Activated T-helper 9 cell treated with anti-CD3 and anti-CD28 coated beads, Interleukin-2, amount 50 U/mL, for 16 hours (primary cell): ENCODE data around the gene FOXK1.
"Not testable (repeated sequence)": the region's sequence is repeated elsewhere in the genome, so short reads cannot be mapped to it uniquely, and the experiment has no call there.

ENCODE experiments used
- DNase-seq: peaks from one replicate; pipeline ENCODE4 v3.0.0-alpha.2; 2020; ENCODE audit warnings: low read depth

FOXK1 gene

DNA sequence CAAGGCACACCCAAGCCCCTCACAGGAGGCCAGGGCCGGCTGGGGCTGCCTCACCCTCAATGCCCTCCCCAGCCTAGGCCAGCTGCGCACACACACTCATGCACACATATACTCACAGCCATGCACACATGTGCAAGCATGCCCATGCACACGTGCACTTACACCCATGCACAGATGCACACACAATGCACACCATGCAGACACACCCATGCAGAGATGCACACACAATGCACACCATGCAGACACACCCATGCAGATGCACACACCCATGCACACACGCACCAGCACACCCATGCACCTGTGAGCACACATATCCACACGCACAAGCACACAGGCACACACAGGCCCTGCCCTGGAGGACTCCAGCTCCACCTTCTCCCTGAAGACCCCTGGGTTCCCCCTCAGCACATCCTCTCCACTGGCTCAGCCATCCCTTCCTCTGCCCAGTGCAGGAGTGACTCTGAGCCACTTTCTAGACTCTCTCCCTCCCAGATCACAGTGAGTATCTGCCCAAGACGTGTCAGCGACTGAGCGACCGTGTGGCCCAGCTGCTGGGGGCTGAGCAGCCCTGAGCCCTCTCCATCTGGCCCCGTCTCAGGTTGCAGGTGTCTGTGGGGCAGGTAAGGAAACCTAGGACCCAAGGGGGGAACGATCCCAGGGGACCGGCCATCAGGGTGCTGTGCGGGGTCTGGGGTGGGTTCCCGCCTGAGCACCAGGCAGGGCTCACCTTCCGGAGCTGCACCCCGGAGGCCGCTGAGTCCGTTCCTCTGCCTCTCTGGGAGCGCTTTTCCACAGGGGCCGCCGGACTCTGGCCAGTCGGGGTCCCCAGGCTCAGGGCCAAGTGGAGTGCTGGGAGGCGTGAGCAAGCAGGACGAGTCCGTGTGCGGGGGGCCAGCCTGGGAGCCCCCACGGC, 119.1 kb downstream of the FOXK1 start:
- DNase-seq, result no peak

DNA sequence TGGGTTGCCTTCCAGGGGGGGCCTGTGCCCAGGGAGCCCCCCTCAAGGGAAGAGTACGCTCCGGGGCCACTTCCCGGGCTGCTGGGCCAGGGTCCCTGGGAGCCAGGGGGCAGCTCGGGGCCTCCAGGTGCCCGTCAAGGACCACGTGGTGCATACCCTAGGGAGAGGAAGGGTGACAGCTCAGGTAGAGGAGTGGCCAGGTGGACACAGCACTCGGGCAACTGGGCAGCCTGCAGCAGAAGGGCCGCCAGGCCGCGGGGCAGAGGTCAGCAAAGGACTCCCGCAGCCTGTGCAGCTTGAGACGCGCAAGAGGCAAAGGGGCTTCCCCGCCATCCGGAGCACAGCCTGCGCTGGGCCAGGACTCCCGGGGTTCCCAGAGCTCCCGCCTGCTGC, 119.7 kb downstream of the FOXK1 start:
- DNase-seq, result no peak

DNA sequence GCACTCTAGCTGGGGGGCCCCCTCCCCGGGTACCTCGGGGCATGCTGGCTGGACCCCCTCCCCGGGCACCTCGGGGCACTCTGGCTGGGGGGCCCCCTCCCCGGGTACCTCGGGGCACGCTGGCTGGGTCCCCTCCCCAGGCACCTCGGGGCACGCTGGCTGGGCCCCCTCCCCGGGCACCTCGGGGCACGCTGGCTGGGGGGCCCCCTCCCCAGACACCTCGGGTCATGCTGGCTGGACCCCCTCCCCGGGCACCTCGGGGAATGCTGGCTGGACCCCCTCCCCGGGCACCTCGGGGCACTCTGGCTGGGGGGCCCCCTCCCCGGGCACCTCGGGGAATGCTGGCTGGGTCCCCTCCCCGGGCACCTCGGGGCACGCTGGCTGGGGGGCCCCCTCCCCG, 120.5 kb downstream of the FOXK1 start:
- DNase-seq, result not testable (repeated sequence)

DNA sequence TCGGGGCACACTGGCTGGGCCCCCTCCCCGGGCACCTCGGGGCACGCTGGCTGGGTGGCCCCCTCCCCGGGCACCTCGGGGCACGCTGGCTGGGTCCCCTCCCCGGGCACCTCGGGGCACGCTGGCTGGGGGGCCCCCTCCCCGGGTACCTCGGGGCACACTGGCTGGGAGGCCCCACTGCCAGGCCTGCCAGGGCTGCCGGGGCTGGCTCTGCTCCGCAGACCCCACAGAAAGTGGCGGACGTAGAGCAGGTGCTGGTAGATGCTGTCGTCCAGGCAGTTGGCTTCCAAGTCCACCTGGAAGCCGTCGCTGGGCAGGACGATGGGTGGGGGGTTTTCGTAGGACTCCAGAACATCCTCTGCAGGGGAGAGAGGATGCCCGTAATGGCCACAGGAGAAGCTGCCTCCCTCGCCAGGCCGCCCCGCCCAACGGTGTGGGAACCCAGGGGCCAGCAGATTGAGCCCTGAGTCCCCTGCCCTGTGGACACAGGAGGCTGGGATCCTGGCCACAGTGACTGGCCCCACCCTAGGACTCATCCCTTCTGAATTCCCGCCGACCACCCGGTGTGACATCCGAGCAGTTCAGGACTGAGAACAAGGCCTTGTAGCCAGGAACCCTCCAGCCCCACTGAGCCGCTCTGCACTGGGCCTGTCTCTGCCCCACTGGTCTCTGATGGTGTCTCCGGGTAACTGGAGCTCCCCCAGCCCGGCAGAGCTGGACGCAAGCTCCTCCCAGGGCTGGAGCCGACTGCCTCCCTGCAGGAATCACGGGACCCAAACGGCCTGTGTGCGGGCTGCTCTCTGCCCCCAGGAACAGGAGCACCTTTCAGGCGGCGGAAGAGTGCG, 121.5 kb downstream of the FOXK1 start:
- DNase-seq, result no peak

DNA sequence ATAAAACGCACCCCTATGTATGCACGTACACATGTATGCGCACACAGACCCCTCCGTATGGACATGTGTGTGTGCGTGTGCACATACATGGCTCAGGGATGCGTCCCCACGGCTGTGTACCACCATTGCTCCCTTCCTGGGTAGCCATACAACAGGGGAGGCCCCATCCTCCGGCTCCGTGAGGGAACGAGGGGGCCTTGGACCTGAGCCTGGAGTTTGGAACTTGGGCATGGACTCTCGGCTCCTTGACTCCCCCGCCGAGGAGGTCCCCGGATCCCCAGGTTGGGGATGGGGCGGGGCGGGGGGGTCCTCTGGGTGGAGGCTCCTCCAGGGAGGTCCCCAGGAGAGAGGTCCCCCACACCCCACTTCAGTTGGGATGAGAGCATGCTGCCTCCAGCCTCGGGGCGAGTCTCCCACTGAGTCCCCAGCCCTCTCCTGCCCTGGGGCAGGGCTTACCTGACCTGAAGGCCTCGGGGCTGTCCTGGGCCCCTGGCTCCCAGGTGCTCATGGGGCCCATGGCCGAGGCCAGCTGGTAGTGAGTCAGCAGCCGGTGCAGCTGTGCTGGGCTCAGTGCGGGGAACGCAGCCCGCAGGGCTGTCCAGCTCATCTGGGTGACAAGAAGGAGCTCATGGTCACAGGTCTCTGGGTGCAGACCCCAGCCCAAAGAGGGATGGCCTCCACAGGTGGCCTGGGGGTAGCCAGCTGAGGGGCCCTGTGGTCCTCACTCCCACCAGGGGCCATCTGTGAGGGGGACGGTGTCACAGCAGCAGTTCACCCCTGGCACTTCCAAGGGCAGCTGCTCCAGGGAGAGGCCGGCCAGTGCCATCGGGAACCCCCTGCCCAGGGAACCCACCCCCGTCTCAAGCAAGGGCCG, 123.3 kb downstream of the FOXK1 start:
- DNase-seq, result no peak

DNA sequence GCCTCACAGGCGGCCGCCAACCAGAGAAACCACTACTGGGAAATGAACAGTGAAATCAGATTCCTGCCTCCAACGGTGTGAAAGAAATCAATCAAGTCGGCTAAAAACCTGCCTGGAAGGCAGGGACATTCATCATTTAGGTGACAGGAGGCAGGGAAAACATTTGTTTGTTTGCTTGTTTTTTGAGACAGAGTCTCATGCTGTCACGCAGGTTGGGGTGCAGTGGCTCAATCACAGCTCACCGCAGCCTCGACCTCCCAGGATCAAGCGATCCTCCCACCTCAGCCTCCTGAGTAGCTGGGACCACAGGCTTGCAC, 123.8 kb downstream of the FOXK1 start:
- DNase-seq, result no peak

DNA sequence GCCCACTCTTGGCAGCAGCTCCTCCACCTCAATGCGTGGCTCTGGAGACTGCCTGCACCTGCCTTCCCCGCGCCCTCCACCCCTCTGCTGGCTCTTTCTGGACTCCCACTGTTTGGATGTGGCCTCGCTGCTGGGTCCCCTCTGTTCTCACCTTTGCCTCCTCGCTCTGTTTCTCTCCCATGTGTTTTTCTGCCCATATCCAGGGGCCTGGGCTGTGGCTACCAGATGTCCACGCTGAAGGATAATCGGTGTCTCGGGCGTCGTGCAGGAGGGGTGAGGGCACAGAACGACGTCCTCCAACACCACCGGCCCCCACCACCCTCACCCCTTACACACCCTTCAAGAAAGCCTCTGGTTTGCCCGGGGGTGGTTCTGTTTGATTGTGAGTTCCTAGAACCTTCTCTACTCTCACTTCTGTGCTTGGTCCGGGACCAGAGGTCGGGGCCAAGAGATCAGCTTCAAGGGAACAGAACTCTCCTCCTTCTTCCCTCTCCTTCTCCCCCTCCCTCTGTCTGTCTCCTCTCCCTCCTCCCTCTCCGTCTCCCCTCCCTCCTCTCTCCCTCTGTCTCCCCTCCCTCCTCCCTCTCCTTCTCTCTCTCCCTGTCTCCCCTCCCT, 125.0 kb downstream of the FOXK1 start:
- DNase-seq, result no peak

DNA sequence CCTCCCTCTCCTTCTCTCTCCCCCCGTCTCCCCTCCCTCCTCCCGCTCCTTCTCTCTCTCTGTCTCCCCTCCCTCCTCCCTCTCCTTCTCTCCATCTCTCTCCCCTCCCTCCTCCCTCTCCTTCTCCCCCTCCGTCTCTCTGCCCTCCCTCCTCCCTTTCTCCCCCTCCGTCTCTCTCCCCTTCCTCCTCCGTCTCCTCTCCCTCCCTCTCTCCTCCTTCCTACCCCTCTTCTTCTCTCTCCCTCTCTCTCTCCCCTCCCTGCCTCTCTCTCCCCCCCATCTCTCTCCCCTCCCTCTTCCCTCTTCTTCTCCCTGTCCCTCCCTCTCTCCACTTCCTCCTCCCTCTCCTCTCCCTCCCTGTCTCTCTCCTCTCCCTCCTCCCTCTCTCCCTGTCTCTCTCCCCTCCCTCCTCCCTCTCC, 125.5 kb downstream of the FOXK1 start:
- no peak for DNase-seq

DNA sequence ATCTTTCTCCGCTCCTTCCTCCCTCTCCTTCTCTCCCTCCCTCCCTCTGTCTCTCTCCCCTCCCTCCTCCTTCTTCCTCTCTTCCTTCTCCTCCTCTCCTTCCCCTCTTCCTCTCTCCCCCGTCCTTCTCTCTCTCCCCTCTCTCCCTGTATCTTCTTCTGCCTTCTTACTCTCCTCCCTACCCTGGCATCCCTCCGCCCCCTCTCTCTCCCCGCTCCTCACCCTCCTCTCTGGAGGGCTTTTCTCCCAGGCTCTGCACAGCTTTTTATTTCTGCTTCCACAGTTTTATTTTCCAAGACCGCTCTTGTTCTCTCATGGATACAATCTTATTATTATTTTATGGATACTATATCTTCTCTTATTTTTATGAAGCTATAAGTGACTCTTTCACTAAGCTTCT, 125.9 kb downstream of the FOXK1 start:
- no peak for DNase-seq

DNA sequence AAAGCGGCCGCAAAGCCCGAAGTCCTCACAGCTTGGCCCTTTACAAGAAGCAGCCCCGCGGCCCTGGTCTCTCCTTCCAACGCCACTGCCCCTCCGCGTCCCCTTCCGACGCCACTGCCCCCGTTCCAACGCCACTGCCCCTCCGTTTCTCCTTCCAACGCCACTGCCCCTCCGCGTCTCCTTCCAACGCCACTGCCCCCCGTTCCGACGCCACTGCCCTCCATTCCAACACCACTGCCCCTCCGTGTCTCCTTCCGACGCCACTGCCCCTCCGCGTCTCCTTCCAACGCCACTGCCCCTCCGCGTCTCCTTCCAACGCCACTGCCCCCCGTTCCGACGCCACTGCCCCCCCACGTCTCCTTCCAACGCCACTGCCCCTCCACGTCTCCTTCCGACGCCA, 126.5 kb downstream of the FOXK1 start:
- no peak for DNase-seq

DNA sequence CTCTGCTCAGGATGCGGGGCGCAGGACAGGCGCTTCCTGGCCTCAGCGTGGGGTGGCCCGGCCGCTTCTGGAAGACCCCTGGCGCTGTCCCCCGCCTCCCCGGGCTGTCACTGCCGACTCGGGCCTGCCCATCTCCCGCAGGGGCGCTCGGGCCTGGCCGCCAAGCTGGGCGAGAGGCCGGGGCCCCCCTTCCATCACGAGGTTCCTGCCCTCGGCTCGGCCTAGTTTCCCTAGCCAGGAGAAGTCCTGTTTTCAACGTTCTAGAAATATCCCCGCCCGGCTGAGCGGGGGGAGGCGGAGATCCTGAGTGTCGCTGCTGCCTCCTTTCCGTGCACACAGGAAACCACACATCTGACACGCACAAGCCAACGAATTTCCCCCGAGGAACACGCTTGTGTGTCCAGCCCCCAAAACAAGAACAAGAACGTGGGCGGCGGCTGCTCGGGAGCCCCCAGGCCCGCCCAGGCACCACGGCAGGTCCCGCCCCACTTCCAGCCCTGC, 127.0 kb downstream of the FOXK1 start:
- DNase-seq, result no peak

DNA sequence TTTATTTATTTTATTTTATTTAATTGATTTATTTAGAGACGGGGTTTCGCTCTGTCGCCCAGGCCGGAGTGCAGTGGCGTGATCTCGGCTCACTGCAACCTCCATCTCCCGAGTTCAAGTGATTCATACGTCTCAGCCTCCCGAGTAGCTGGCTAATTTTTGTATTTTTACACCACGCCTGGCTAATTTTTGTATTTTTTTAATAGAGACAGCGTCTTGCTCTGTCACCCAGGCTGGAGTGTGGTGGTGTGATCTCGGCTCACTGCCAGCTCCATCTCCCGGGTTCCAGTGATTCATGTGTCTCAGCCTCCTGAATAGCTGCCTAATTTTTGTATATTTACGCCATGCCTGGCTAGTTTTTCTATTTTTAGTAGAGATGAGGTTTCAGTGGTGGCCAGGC, 127.6 kb downstream of the FOXK1 start:
- DNase-seq, result no peak

DNA sequence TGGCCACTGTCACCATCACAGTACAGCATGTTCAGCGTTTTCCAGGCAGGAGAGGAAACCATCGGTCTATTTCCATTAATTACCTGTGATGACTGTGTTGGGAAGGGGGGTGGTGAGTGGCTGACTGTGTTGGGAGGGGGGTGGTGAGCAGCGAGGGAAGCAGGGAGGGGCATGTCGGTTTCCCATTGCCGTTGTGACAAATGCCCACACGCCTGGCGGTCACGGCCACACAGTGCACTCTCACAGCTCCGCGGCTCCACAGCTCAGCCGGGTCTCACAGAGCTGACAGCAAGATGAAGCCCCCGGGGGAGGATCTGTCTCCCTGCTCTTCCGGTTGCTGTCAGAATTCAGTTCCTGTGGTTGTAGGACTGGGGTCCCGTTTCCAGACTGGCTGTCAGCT, 132.3 kb downstream of the FOXK1 start:
- DNase-seq, result no peak

DNA sequence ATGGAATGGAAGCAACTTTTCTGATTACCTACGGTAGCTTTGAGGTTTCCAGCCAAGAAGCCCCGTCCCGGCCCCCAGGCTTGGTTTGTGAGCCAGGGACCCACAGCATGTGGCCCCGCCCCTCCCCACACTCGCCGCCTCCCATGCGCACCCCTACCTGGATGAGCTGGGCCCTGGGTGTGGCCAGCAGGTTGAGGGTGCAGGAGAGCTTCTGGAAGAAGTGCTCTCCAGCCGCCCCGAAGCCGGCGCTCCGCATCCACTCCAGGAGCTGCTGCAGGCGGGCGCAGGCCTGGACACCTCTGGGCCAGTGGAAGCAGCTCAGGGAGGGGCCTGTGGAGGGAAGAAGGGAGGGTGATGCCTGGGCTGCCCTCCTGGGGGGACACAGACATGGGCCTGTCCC, 133.0 kb downstream of the FOXK1 start:
- DNase-seq, result no peak

DNA sequence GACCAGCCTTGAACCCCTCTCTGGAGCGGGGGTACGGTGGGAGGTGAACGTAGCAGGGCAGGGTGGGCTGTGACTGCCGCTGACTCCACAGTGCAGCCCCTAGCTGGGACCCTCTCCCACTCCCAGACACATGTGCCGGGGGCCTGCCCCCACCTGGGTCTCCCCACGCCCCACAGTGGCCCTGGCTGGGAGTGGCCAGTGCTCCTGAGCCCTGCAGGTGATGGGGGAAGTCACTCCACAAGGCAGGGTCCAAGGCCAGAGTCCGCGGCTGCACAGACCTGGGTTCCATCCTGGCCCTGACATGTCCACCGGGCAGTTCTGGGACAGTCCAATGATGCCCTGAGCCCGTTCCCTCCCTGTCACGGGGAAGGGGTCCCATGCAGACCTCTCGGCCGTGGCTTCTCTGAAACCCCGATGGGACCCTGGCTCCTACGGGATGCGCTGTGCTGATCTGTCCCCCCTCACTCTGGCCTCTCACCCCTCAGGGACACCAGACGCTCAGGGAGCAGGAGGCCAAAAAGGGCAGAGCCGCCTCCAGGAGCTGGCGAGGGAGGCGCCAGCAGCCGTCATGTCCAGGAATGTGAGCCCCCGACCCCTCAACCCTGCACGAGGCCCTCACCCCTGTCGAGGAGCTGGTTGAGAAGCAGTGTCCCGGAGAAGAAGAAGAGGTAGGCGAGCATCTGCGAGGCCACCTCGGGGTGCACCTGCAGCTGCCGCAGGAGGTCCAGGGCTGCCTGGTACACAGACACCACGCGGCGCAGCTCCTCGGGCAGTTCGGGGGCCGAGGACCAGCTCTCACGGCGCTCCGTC, 133.7 kb downstream of the FOXK1 start:
- DNase-seq, result no peak

DNA sequence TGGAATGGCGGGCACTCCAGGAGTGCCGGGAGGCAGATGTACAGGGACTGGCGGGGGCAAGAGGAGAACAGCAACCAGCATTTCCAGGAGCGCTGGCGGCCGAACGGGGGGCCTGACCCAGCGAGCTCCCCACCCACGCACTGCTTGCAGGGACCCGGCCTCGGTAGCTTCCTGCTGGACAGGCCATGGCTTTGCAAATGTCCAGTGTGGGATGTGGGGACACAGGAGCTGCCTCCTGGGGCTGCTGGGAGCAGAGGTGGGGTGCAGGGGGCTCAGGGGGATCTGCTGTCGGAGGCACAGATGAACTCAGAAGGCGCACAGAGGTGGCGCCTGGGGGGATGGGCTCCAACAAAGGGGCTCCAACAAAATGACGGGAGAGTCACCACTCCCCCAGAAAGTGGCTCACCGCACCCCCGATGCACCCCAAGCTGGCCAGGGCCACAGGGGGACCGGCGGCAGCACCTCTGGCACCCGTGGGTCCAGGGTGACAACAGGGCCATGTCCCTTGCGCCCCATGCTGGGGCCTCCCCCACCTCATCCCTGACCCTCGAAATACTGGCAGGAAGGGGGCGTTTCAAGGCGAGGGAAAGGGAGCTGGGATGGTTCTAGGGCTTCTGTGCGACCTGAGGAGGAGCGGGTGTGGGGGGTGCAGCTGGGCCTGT, 134.5 kb downstream of the FOXK1 start:
- DNase-seq, result no peak

DNA sequence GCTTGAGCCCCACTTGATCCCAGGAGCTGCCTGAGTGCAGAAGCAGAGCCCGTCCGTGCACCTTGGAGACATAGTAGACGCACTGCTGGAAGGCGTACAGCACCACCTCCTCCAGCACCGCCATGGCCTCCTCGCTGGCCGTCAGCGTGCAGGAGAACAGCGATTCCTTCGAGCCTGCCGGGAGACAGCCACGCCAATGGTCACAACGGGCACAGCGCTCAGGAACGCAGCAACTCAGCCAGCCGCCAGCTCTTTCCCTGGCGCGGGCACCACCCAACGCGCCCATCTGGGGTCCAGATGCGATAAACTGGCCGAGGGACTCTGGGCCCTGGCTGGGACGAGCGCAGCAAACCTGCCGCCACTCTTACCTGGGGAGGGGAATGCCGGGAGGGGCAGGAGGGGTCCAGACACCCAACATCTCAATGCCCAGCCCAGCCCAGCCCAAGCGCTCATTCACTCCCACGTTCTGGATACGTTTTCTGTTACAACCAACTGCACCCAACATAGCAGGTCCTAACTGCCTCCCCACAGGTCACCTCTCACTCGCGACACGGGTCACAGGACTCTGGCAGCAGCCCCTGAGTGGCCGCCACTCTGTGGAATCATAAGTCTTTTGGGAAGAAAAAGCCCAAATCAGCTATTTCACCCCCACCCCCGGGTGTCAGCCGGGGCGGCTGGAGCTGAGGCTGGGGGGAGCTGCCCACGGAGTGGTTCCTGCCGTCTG, 135.2 kb downstream of the FOXK1 start:
- no peak for DNase-seq

DNA sequence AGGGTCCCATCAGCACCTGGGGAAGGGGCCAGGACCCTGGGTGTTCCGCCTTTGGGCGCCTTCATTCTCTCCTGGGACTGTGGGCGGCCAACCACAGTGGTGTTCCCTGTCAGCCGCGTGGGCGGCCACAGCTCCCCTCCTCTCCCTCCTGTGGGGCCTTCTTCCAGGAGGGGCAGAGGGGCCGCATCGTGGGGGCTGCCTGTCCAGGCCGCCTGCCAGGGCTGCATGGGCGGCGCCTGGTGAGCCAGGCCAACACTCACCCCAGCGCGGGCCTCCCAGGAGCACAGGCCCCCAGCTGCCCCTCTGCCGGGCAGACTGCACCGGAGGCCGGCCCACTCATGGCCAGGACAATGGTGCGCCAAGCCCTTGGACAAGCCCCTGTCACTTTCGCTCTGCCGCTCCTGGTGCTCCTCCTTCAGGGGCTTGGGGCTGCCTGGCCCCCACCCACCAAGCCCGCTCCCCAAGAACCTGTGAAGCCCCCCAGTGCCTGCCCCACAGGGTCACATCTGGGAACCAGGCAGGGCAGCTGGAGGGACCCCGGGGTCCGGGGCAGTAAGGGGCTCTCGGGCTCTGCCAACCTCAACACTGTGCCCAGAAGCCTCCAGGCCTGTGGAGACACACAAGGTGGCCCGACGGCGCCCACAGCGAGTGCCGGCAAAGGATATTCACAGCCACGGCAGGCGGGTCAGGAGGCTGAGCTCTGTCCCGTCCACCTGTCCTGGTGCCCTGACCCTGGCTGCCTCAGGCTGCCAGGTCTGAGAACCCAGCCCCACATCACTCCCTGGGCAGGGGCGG, 136.1 kb downstream of the FOXK1 start:
- no peak for DNase-seq
